DOHH2 (cell line): ENCODE measurements around the gene SCUBE1.

Experiments used
- EZH2phosphoT487 ChIP-seq: fragments of 200-600 bp; sonication (generic); IDR thresholded peaks from 2 replicates; pipeline ENCODE4 v1.6.1; 2017; ENCODE audit warnings: borderline replicate concordance, mild to moderate bottlenecking, antibody characterized with exemption, low read length, moderate library complexity, mixed read lengths
- TF ChIP-seq, protein P1 (sequence below): fragments of 200-600 bp; sonication (generic); IDR thresholded peaks from one replicate; pipeline ENCODE4 v1.5.1; 2014; ENCODE audit warnings: antibody characterized with exemption, mild to moderate bottlenecking, low read depth, low read length; ENCODE audit not compliant: poor library complexity, severe bottlenecking

DNA sequence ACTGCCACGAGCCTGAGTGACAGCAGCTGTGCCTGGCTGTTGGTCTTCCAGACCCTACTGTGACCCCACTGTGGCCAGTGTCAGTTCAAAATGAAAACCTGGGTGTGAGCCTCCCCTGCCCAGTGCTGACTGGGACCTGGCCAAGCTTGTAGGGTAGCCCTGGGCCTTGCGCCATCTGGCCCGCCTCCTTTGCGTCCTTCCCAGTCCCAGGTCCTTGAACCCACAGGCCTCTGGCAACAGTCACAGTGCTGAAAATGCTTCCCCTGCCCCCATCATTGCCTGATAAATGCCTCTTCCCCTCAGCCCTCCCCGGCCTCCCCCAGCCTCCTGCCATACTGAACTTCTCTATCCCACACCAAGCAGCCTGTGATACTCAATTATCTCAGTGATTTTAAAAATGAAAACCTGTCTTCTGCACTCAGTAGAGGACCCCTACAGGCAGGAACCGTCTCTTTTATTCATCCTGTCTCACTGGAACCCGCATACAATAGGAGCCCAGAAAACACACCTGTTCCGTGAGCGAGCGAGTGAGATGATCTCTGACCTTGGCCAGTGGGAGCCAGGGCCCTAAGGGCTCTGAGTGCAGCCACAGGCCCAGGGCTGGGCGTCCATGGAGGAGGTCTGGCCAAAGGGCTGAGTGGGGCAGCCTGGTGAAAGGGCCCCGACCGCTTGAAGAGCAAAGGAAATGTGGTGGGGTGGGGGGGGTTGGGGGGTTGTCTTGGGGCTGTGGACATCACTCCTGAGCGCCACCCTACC lies 106.6 kb downstream of the SCUBE1 start:
- TF ChIP-seq, protein P1, sequence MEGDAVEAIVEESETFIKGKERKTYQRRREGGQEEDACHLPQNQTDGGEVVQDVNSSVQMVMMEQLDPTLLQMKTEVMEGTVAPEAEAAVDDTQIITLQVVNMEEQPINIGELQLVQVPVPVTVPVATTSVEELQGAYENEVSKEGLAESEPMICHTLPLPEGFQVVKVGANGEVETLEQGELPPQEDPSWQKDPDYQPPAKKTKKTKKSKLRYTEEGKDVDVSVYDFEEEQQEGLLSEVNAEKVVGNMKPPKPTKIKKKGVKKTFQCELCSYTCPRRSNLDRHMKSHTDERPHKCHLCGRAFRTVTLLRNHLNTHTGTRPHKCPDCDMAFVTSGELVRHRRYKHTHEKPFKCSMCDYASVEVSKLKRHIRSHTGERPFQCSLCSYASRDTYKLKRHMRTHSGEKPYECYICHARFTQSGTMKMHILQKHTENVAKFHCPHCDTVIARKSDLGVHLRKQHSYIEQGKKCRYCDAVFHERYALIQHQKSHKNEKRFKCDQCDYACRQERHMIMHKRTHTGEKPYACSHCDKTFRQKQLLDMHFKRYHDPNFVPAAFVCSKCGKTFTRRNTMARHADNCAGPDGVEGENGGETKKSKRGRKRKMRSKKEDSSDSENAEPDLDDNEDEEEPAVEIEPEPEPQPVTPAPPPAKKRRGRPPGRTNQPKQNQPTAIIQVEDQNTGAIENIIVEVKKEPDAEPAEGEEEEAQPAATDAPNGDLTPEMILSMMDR, result no peak
- TF ChIP-seq EZH2phosphoT487, result no peak
